Hepatic stellate cell (primary cell): ENCODE data around the gene HIPK2.

Experiments
- DNase-seq: peaks from one replicate; pipeline ENCODE4 v3.0.0; 2011; ENCODE audit warnings: low spot score

Gene HIPK2

DNA sequence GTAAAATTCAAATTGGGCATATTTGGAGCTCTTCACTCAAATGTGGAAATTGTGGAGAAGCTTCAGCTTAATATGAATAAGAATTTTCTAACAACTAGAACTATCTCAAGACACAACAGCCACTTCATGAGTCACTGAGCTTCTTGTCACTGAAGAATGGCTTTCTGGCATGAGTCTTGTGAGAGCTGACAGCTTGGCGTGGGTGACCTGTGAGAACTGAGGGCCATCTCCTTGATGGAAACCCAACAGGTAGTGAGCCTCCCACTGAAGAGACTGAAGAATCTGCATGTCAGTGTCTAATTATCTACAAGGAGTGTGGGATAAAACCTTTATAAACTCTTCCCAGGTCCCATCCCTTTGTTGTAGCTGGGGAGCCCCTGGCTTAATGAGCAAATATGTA is 188.3 kb downstream of the HIPK2 start:
- DNase-seq: no peak

GRCh38 chr7:139588632-139589031 is 189.2 kb downstream of the HIPK2 start:
- peak; percentile 70 for DNase-seq

- no peak for DNase-seq
Measured at GRCh38 chr7:139587535-139587934, 190.3 kb downstream of the HIPK2 start.

DNA sequence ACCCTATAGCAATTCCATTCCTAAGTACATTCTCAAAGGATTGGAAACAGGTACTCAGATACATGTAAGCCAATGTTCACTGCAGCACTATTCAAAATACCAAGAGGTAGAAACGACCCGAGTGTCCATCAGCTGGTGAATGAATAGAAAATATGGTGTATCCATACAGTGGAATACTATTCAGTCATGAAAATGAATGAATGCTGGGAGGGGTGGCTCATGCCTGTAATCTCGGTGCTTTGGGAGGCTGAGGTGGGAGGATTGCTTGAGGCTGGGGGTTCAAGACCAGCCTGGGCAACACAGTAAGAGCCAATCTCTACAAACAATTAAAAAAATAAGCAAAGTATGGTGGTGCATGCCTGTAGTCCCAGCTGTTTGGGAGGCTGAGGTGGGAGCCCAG is 191.5 kb downstream of the HIPK2 start:
- no peak for DNase-seq

- DNase-seq: no peak
Measured at GRCh38 chr7:139585042-139585441, 192.8 kb downstream of the HIPK2 start.

GRCh38 chr7:139583826-139584553 is 193.8 kb downstream of the HIPK2 start:
- DNase-seq: no peak

DNA sequence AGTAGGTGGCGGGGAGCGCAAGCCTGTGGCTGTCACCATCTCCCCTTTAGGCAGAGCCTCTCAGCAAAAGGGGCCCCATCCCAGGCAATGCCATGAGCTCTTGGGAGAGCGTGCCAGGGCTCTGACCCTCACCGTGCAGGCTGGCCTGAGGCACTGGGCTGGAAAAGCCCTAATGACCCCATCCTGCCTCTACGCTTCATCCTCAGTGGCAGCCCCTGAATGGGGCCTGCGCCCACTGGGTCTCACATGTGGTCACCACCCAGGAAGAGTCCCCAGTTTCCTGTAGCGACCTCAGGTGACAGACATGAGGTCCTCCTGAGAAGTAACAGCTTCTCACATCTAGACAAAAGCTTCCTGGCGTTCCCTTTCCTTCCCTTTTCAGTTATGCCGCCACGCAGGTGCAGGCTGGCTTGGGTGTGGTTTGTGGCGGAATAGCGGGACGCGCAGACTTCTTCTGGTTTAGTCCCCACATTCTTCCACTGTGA is 195.1 kb downstream of the HIPK2 start:
- no peak for DNase-seq

DNA sequence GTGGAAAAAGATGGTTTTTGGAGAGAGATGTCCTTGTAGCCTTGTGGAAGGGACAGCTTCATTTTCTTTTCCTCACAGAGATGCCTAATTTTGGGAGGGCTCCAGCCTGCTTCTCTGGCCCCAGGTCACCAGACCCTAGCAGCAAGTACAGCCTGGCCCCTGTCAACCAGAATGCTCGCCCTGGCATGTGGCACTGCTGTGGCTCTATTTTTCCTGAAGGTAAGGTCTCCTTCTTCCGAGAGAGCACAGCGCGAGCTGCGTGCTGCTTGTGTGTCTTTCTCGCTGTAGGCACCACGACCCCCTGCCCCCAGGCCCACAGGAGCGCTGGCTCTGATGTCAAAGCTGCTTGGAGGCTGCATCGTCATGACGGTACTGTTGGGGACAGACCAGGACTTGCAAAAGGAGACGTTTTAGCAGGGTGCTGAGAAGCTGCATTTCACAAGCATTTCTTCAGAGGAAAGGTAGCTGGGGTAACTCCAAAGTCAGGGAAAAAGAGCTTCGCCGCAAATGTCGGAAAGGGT is 195.6 kb downstream of the HIPK2 start:
- no peak for DNase-seq

GRCh38 chr7:139580435-139580834 is 197.4 kb downstream of the HIPK2 start:
- DNase-seq: no peak

GRCh38 chr7:139576179-139576973 is 201.4 kb downstream of the HIPK2 start:
- no peak for DNase-seq

GRCh38 chr7:139575338-139575680 is 202.5 kb downstream of the HIPK2 start:
- DNase-seq: no peak

DNA sequence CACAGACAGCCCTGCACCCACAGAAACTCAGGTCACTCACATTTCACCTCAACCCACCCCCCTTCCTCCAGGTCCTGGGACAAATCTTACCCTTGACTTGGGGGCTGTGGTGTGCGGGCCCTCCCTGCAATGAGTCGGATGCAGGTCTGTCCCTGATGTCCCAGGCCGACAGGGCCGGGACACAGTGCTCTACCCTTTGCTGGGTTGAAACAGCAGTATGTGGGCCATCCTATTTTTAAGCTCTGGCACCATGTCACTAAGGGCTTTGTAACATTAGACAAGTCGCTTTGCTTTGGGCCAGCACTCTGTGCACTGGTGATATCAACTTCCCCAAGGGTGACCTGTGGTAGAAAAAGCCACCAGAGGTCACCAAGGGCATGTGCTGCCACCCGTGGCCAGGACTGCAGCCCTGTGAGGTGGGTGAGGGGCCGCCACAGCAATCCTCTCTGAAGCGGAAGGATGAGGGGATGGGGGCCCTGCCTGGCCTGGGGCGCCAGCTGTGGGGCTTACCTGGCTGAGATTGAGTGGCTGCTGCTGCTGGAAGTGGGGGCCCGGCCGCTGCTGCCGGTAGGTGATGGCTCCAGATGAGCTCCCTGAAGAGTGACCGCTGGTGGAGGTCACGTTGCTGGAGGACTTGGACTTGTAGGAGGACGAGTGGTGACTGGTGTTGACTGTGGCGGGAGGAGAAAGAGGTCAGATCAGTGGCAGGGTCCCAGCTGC is 203.0 kb downstream of the HIPK2 start:
- DNase-seq: no peak

GRCh38 chr7:139573871-139574270 is 203.9 kb downstream of the HIPK2 start:
- no peak for DNase-seq

- DNase-seq: no peak
Measured at GRCh38 chr7:139572704-139573385, 205.0 kb downstream of the HIPK2 start.

DNA sequence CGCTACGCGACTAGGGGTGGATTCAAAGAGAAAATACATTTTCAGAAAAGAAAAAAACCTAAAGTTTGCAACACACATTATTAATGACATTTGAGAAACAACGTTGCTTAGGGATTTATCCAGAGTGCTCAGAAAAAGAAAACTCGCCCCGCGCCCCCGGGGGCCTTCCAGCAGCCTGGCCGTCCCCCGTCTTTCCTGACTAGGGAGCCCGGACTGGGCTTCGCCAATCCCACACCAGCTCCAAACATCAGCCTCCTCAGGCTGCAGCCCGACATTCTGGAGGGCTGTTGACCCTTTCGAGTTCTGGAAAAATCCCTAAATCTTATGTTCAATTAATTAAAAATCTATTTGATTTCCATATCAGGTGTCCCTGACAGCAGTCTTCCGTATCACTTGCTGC is 205.7 kb downstream of the HIPK2 start:
- no peak for DNase-seq

DNA sequence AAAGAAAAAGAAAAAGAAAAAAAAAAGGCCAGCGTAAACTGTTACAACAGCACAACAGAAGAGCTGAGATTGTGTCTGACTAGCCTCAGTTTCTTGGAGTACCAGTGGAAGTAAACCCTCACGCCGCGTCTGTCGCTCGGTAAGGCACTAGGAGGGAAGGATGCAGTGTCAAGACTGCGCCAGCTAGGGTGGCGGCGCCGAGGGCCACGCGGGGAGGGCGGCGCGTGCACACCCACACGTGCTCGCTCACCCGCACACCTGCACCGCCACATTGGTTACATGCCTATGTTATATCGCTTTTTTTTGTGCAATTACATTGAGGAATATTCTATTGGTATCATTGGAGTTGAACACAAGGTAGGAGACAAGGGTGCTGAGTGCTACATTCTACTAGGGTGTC is 206.1 kb downstream of the HIPK2 start:
- no peak for DNase-seq

DNA sequence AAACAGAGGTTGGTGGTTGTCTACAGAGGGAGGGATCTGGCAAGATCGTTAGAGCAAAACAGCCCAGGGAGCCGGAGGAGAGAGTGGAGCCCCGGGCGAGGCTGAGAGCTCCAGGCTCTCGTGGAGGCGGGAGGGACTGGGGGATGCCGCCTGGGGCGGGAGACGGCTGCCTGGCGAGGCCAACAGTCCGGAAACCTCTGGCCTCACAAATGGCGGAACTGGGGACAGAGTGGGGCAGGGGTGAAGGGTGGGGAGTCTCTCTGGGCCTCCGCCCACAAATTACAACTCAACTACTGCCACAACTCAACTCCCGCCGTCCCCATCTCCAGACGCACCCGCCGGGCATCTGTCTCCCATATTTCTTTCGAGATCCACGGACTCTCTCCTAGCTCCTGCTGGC is 206.6 kb downstream of the HIPK2 start:
- no peak for DNase-seq

DNA sequence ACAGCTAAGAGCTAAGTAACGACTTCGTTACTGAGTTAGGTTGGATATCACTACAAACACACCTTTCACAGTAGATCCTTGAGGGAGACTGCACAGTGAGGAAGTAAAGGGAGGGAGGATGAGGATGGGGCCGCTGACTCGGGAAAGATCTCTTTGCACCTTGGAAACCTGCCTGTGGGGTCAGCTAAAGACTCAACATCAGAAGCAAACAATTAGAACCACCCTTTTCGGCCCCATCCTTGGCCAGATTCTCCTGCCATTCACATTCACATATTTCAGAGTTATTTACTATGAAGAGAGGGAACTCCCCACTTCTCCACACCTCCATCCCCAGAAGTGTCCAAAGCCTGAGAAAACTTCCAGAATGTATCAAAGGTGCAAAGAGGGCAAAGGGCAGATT is 207.2 kb downstream of the HIPK2 start:
- DNase-seq: no peak

- DNase-seq: no peak
Measured at GRCh38 chr7:139570119-139570518, 207.7 kb downstream of the HIPK2 start.

DNA sequence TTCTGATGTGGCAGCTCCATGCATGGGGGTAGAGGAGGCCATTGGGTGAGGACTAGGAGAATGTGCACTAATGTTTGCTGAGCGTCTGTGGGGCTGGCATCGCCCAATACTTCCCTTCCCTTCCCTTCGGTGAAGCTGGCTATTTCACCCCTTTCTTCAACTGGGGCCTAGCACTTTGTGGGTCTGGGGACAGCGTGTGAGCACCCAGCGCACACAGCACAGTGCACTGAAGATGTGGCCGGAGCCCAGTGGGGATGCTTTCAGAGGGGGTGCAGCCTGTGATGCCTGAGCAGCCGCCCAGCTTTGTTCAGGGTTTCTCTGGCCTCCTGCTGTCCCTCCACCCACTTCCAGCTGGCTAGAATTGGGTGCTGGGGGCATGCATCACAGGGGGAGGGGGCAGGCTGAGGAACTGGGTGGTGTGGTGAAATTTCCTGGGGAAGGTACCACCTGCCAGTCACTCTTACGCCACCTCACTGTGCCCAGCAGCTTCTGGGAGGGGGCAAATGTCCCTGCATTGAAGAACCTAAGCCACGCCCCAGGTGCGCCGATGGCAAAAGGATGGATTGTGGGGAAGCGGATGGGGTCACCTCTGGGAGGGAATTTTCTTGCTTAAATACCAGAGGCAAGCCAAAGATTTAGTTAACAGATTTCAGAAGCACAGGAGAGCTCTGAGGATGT is 208.8 kb downstream of the HIPK2 start:
- no peak for DNase-seq

GRCh38 chr7:139568346-139568675 is 209.5 kb downstream of the HIPK2 start:
- no peak for DNase-seq
